Keratinocyte (primary cell): ENCODE measurements around the gene LAMP1. TPM values are rescaled to one million over a fixed set of nuclear protein-coding genes. Genes with fewer than 3 reads are reported as not detected.

Experiments used
- DNase-seq: peaks from one replicate; pipeline ENCODE4 v3.0.0-alpha.2; 2011; ENCODE audit warnings: low read depth, missing footprints, low spot score
- FAIRE-seq: peaks from 2 replicates; lab custom pipeline; 2011; peaks lifted over from hg19 to GRCh38; lab: Jason Lieb, UNC
- H2AFZ ChIP-seq: 2 replicates; pipeline ENCODE4 v1.6.0; 2012; ENCODE audit warnings: low read length, control low read depth, inconsistent platforms; ENCODE audit not compliant: control insufficient read depth
- H3K27ac ChIP-seq: 2 replicates; pipeline ENCODE4 v1.5.1; 2011; ENCODE audit warnings: low read length; ENCODE audit not compliant: control insufficient read depth, insufficient read depth
- H3K27me3 ChIP-seq: 3 replicates; pipeline ENCODE4 v1.6.0; 2011; ENCODE audit warnings: low read length; ENCODE audit not compliant: control insufficient read depth, insufficient read depth; ENCODE audit errors: extremely low read depth
- H3K36me3 ChIP-seq, 2 experiments: 2 replicates in 1 of 2; 3 replicates in 1 of 2; pipeline ENCODE4 v1.5.1; 2011; ENCODE audit warnings: low read length in 2 of 2, mild to moderate bottlenecking in 1 of 2; ENCODE audit not compliant: control insufficient read depth in 2 of 2, insufficient read depth in 2 of 2; ENCODE audit errors: extremely low read depth in 1 of 2
- H3K4me1 ChIP-seq: 3 replicates; pipeline ENCODE4 v1.5.1; 2011; ENCODE audit warnings: low read length; ENCODE audit not compliant: control insufficient read depth, insufficient read depth; ENCODE audit errors: extremely low read depth
- H3K4me2 ChIP-seq: 3 replicates; pipeline ENCODE4 v1.6.0; 2011; ENCODE audit warnings: low read depth, low read length; ENCODE audit not compliant: control insufficient read depth, insufficient read depth; ENCODE audit errors: extremely low read depth
- H3K4me3 ChIP-seq, 3 experiments: fragments of 200-600 bp in 1 of 3; sonication (generic) in 1 of 3; 2 replicates in 2 of 3; 3 replicates in 1 of 3; pipeline ENCODE4 v1.5.1; 2011 to 2016; ENCODE audit warnings: low read length in 3 of 3, mild to moderate bottlenecking in 3 of 3, control low read depth in 2 of 3, inconsistent platforms in 1 of 3, low read depth in 1 of 3, mixed read lengths in 1 of 3, mixed run types in 1 of 3, moderate library complexity in 1 of 3; ENCODE audit not compliant: control insufficient read depth in 2 of 3, insufficient read depth in 2 of 3; ENCODE audit errors: extremely low read depth in 1 of 3
- H3K79me2 ChIP-seq: 2 replicates; pipeline ENCODE4 v1.6.0; 2012; ENCODE audit warnings: low read length; ENCODE audit not compliant: control insufficient read depth, insufficient read depth
- H3K9ac ChIP-seq: 3 replicates; pipeline ENCODE4 v1.6.0; 2011; ENCODE audit warnings: low read length; ENCODE audit not compliant: control insufficient read depth, insufficient read depth; ENCODE audit errors: extremely low read depth
- H3K9me1 ChIP-seq: 3 replicates; pipeline ENCODE4 v1.6.0; 2011; ENCODE audit warnings: low read length; ENCODE audit not compliant: control insufficient read depth, insufficient read depth; ENCODE audit errors: extremely low read depth
- H3K9me3 ChIP-seq: 2 replicates; pipeline ENCODE4 v1.5.1; 2012; ENCODE audit warnings: low read depth, low read length; ENCODE audit not compliant: control insufficient read depth
- H4K20me1 ChIP-seq: 3 replicates; pipeline ENCODE4 v1.6.0; 2011; ENCODE audit warnings: low read length; ENCODE audit not compliant: control insufficient read depth, insufficient read depth; ENCODE audit errors: extremely low read depth
- EZH2 ChIP-seq: IDR thresholded peaks from one replicate; pipeline ENCODE4 v1.6.1; 2012; ENCODE audit warnings: inconsistent platforms, mild to moderate bottlenecking, low read length, moderate library complexity
- dilution Hi-C: fragments of 300-500 bp; cut with MboI; formaldehyde crosslinking; loops from one replicate; pipeline ENCODE4 v1.7.0; 2020; ENCODE audit warnings: low sequenced_read_pairs; ENCODE audit not compliant: extremely low pct_ligation_motif_present
- polyA plus RNA-seq, 5 experiments: library from polyadenylated mRNA; depleted of rRNA in 3 of 5; stranded (reverse) in 3 of 5; stranded (forward) in 1 of 5; unstranded in 1 of 5; fragments of >200 nt; gene quantifications; 1 replicate in 1 of 5; 2 replicates in 3 of 5; 3 replicates in 1 of 5; pipeline versions ENCODE4 v1.2.1 to v1.2.3, GENCODE V29; 2011 to 2012; ENCODE audit warnings: missing spikeins in 2 of 5, low read depth in 1 of 5, low replicate concordance in 1 of 5
- TF ChIP-seq, protein P1 (sequence below), 3 experiments: IDR thresholded peaks in 1 of 3; conservative IDR thresholded peaks in 1 of 3; optimal IDR thresholded peaks in 1 of 3; 2 replicates in 2 of 3; 3 replicates in 1 of 3; pipeline versions ENCODE3 to v1.5.1; 2011; ENCODE audit warnings: low read length in 3 of 3, mild to moderate bottlenecking in 3 of 3, moderate library complexity in 2 of 3, control low read depth in 1 of 3, inconsistent platforms in 1 of 3; ENCODE audit not compliant: insufficient read depth in 2 of 3; ENCODE audit errors: extremely low read depth in 1 of 3

Gene LAMP1
- polyA plus RNA-seq, 1 donor (not counting 4 experiments of a cell fraction or from before 2014, with no cell fraction given), result 202 TPM

DNA sequence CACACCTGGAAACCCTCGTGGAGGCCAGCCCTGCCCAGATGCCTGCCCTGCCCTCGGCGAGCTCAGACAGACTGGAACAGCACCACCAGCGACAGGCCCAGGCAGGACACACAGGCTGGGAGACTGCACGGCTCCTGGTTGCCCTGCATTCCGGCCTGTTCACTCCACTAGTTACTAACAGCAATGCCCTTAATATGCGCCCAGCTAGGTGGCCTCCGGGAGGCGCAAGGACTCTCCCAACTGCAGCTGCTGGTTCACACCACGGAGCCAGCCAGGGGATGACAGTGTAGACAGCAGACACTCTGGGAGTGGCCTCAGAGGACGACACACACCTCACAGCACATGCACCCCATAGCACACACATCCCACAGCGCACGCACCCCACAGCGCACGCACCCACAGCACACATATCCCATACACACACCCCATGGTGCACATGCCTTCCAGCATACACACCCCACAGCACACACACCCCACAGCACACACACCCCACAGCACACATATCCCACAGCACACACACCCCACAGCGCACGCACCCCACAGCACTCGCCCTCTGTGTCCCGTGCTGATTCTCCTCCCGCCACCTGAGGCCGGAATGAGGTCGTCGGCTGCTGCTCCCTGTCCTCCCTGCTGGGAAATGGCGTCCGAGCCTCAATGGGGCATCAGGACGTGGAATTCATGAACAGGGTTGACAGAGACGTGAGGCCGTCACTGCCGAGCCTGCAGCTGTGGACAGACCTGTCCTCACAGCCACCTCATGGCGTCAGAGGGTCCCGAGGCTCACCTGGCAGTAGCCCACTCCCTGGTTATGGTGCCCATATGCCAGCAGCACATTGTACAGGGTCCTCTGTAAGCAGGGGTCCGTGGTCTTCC, 53.3 kb downstream of the LAMP1 start:
- H4K20me1 ChIP-seq, result no peaks in the 10 kb centered on the region
- H3K4me3 ChIP-seq, result no peak overlapping the region
- H3K36me3 ChIP-seq, result peaks cover 2 to 4% of the 10 kb centered on the region in 2 experiments
- DNase-seq (peak; percentile 68), FAIRE-seq (peak; percentile 81)
- H3K9me3 ChIP-seq, result peaks cover 2% of the 10 kb centered on the region
- H3K79me2 ChIP-seq, result no peaks in the 10 kb centered on the region
- peak overlapping the region; percentile 71 for H2AFZ ChIP-seq
- H3K27ac ChIP-seq, result no peak overlapping the region
- peaks cover 10% of the 10 kb centered on the region for H3K4me1 ChIP-seq
- TF ChIP-seq, protein P1, sequence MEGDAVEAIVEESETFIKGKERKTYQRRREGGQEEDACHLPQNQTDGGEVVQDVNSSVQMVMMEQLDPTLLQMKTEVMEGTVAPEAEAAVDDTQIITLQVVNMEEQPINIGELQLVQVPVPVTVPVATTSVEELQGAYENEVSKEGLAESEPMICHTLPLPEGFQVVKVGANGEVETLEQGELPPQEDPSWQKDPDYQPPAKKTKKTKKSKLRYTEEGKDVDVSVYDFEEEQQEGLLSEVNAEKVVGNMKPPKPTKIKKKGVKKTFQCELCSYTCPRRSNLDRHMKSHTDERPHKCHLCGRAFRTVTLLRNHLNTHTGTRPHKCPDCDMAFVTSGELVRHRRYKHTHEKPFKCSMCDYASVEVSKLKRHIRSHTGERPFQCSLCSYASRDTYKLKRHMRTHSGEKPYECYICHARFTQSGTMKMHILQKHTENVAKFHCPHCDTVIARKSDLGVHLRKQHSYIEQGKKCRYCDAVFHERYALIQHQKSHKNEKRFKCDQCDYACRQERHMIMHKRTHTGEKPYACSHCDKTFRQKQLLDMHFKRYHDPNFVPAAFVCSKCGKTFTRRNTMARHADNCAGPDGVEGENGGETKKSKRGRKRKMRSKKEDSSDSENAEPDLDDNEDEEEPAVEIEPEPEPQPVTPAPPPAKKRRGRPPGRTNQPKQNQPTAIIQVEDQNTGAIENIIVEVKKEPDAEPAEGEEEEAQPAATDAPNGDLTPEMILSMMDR (optimal IDR thresholded peaks at IDR 0.05 in 1 of 3, IDR thresholded peaks at IDR 0.05 in 1 of 3, conservative IDR thresholded peaks at IDR 0.05 in 1 of 3; ENCODE audit: extremely low read depth in 1 of 3, insufficient read depth in 2 of 3, low read length in 3 of 3), result peak in 2 of 3 experiments; percentile 44 to 62
- no peak for TF ChIP-seq EZH2
- peak overlapping the region; percentile 51 for H3K4me2 ChIP-seq
- no peaks in the 10 kb centered on the region for H3K9me1 ChIP-seq
- dilution Hi-C loops, result no loop called here
- no peaks in the 10 kb centered on the region for H3K27me3 ChIP-seq
- no peak overlapping the region for H3K9ac ChIP-seq

DNA sequence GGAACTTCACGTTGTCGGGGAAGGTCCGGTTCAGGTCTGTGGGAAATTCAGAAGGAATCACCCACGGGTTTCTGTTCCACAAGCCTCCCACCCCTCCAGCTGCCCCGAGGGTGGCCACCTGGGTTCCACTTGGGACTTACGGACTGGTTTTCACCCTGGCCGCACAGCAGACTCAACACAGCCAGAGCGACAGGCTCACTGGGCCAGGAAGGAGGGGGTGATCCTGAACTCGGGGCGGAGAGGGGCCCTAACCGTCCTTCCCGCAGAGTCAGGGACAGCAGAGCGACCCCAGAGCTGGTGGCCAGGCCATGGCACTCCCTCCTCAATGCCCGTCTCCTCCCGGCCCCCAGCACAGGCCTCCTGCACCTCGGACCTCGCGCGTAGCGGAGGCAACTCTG, 53.9 kb downstream of the LAMP1 start:
- H3K9me3 ChIP-seq, result peaks cover 2% of the 10 kb centered on the region
- H3K4me2 ChIP-seq, result no peak overlapping the region
- no peak overlapping the region for H3K27ac ChIP-seq
- H3K4me1 ChIP-seq, result peaks cover 10% of the 10 kb centered on the region
- TF ChIP-seq EZH2, result no peak
- TF ChIP-seq, protein P1 (optimal IDR thresholded peaks at IDR 0.05 in 1 of 3, IDR thresholded peaks at IDR 0.05 in 1 of 3, conservative IDR thresholded peaks at IDR 0.05 in 1 of 3; ENCODE audit: extremely low read depth in 1 of 3, insufficient read depth in 2 of 3, low read length in 3 of 3), result no peak
- DNase-seq, result no peak
- no peaks in the 10 kb centered on the region for H3K27me3 ChIP-seq
- dilution Hi-C loops, result no loop called here
- no peak overlapping the region for H3K4me3 ChIP-seq
- no peaks in the 10 kb centered on the region for H4K20me1 ChIP-seq
- H3K36me3 ChIP-seq, result peaks cover 2 to 4% of the 10 kb centered on the region in 2 experiments
- no peaks in the 10 kb centered on the region for H3K9me1 ChIP-seq
- FAIRE-seq, result no peak
- H2AFZ ChIP-seq, result no peak overlapping the region
- no peaks in the 10 kb centered on the region for H3K79me2 ChIP-seq
- no peak overlapping the region for H3K9ac ChIP-seq
